Fibroblast of lung (primary cell): Measurements from ENCODE around the gene PRSS23.

ENCODE experiments used
- EZH2 ChIP-seq: IDR thresholded peaks from 2 replicates; pipeline ENCODE4 v1.5.1; 2012; ENCODE audit warnings: low read length, control low read depth, mild to moderate bottlenecking; ENCODE audit errors: missing control alignments
- TF ChIP-seq, protein P1 (sequence below), 2 donors: IDR thresholded peaks in 1 of 2; conservative IDR thresholded peaks in 1 of 2; 1 replicate in 1 of 2; 2 replicates in 1 of 2; pipeline ENCODE4 v1.5.1; 2011 to 2012; ENCODE audit warnings: low read length in 2 of 2, control low read depth in 1 of 2, inconsistent platforms in 1 of 2, low read depth in 1 of 2, mild to moderate bottlenecking in 1 of 2

DNA sequence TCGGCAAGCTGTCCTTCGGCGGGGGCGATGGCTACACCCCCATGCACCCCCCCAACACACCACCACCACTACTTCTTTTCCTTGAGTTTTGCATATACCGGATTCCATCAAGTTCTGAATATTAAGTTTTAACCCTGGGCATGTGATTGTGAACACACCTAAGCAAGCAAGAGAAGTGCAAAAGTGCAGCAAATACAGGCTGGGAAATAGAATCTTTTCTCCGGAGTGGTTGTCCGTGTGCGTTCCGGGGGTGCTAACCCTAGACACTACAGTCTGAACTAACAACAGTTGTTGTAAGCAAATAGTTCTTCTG is 574 bp downstream of the PRSS23 start:
- TF ChIP-seq, protein P1, sequence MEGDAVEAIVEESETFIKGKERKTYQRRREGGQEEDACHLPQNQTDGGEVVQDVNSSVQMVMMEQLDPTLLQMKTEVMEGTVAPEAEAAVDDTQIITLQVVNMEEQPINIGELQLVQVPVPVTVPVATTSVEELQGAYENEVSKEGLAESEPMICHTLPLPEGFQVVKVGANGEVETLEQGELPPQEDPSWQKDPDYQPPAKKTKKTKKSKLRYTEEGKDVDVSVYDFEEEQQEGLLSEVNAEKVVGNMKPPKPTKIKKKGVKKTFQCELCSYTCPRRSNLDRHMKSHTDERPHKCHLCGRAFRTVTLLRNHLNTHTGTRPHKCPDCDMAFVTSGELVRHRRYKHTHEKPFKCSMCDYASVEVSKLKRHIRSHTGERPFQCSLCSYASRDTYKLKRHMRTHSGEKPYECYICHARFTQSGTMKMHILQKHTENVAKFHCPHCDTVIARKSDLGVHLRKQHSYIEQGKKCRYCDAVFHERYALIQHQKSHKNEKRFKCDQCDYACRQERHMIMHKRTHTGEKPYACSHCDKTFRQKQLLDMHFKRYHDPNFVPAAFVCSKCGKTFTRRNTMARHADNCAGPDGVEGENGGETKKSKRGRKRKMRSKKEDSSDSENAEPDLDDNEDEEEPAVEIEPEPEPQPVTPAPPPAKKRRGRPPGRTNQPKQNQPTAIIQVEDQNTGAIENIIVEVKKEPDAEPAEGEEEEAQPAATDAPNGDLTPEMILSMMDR (conservative IDR thresholded peaks at IDR 0.05 in 1 of 2, IDR thresholded peaks at IDR 0.05 in 1 of 2; ENCODE audit: low read depth in 1 of 2, low read length in 2 of 2): no peak
- no peak for TF ChIP-seq EZH2
